HepG2 (cell line): ENCODE measurements around the gene PDE1C. TPM values are rescaled to one million over a fixed set of nuclear protein-coding genes. Genes with fewer than 3 reads are reported as not detected.

Experiments used
- ATAC-seq: fragments of 200-7000 bp; cut with Tn5 transposase; 3 replicates; pipeline ENCODE4 v1.9.1; 2020; ENCODE audit warnings: mild to moderate bottlenecking, moderate library complexity
- BruUV-seq: library from RNA; stranded (reverse); fragments of 400-500 nt; replicated peaks from 2 replicates; lab custom pipeline; 2021; lab: Mats Ljungman, UMichigan
- CTCF ChIA-PET: fragments of 300-600 bp; formaldehyde crosslinking; extraction: SDS; loops from one replicate; lab custom pipeline; 2021; ENCODE audit warnings: low total read pairs, inconsistent platforms, low intra/inter-chr PET ratio; lab: Yijun Ruan, JAX
- POLR2A ChIA-PET: fragments of 350-600 bp; sonication (Branson Sonifier 250); formaldehyde crosslinking; loops from one replicate; lab custom pipeline; 2020; ENCODE audit warnings: antibody characterized with exemption, inconsistent platforms; lab: Yijun Ruan, JAX
- DNase-seq: peaks from one replicate; pipeline ENCODE4 v3.0.0-alpha.2; 2015; ENCODE audit warnings: low spot score
- FAIRE-seq: peaks from 3 replicates; lab custom pipeline; 2011; peaks lifted over from hg19 to GRCh38; lab: Jason Lieb, UNC
- H2AFZ ChIP-seq: one replicate; pipeline ENCODE4 v1.6.1; 2011; ENCODE audit warnings: low read length, inconsistent platforms
- H3K27ac ChIP-seq: fragments of 300-600 bp; 3 replicates; pipeline ENCODE4 v1.8.0; 2011; ENCODE audit warnings: mixed run types, mild to moderate bottlenecking, mixed read lengths, low read length, inconsistent platforms; ENCODE audit not compliant: insufficient read depth; ENCODE audit errors: extremely low read length
- H3K27me3 ChIP-seq, 2 experiments: fragments of 200-600 bp in 1 of 2; 2 replicates in 1 of 2; 3 replicates in 1 of 2; pipeline versions ENCODE4 v1.6.0 to v1.8.0; 2011; ENCODE audit warnings: low read length in 2 of 2, mild to moderate bottlenecking in 2 of 2, moderate library complexity in 2 of 2, inconsistent platforms in 1 of 2; ENCODE audit not compliant: insufficient read depth in 2 of 2, control insufficient read depth in 1 of 2
- H3K36me3 ChIP-seq, 2 experiments: fragments of 200-600 bp in 1 of 2; replicated peaks in 1 of 2; 2 replicates in 1 of 2; 3 replicates in 1 of 2; pipeline versions ENCODE4 v1.5.1 to v1.8.0; 2011; ENCODE audit warnings: low read length in 2 of 2, inconsistent platforms in 1 of 2; ENCODE audit not compliant: insufficient read depth in 2 of 2, control insufficient read depth in 1 of 2
- H3K4me1 ChIP-seq: 2 replicates; pipeline ENCODE4 v1.5.1; 2012; ENCODE audit warnings: low read length, inconsistent platforms; ENCODE audit not compliant: insufficient read depth
- H3K4me2 ChIP-seq: 2 replicates; pipeline ENCODE4 v1.6.0; 2011; ENCODE audit warnings: low read depth, low read length, inconsistent platforms
- H3K4me3 ChIP-seq, 3 experiments: fragments of 200-600 bp in 1 of 3; sonication (generic), shearing (Covaris generic) in 1 of 3; replicated peaks in 1 of 3; 2 replicates each; pipeline ENCODE4 v1.5.1; 2011 to 2016; ENCODE audit warnings: low read length in 3 of 3, inconsistent platforms in 2 of 3, low read depth in 2 of 3, mild to moderate bottlenecking in 2 of 3, control low read depth in 1 of 3, mixed read lengths in 1 of 3; ENCODE audit not compliant: insufficient read depth in 1 of 3
- H3K79me2 ChIP-seq: one replicate; pipeline ENCODE4 v1.6.1; 2011; ENCODE audit warnings: low read length, inconsistent platforms; ENCODE audit not compliant: insufficient read depth
- H3K9ac ChIP-seq: 2 replicates; pipeline ENCODE4 v1.6.0; 2011; ENCODE audit warnings: mild to moderate bottlenecking, low read depth, low read length, inconsistent platforms; ENCODE audit not compliant: insufficient read depth
- H3K9me3 ChIP-seq: 2 replicates; pipeline ENCODE4 v1.5.1; 2012; ENCODE audit warnings: mild to moderate bottlenecking, low read length
- H4K20me1 ChIP-seq: 2 replicates; pipeline ENCODE4 v1.6.0; 2011; ENCODE audit warnings: inconsistent platforms, mild to moderate bottlenecking, low read length, moderate library complexity; ENCODE audit not compliant: insufficient read depth
- ARNTL ChIP-seq: sonication (generic); formaldehyde crosslinking; IDR thresholded peaks from 2 replicates; pipeline ENCODE4 v1.4.0; 2020; ENCODE audit warnings: mild to moderate bottlenecking, missing genetic modification reagents
- BHLHE40 ChIP-seq: IDR thresholded peaks from 2 replicates; pipeline ENCODE4 v1.6.1; 2011; ENCODE audit warnings: low read length, improper control_type of control experiment
- CEBPG ChIP-seq: IDR thresholded peaks from 2 replicates; pipeline ENCODE4 v1.6.1; 2016
- CREB1 ChIP-seq, 2 experiments: fragments of 450-650 bp in 1 of 2; IDR thresholded peaks; 2 replicates each; pipeline ENCODE4 v1.6.1; 2016 to 2017; ENCODE audit warnings: control low read depth in 1 of 2, mild to moderate bottlenecking in 1 of 2, missing compliant biosample characterization in 1 of 2, missing genetic modification characterization in 1 of 2
- RELA ChIP-seq: sonication (generic); formaldehyde crosslinking; IDR thresholded peaks from 2 replicates; pipeline ENCODE4 v1.4.0; 2020; ENCODE audit warnings: missing genetic modification reagents
- RFX5 ChIP-seq: IDR thresholded peaks from 2 replicates; pipeline ENCODE4 v1.6.1; 2011; ENCODE audit warnings: low read depth, low read length, improper control_type of control experiment
- TBX2 ChIP-seq: sonication (generic); formaldehyde crosslinking; IDR thresholded peaks from 2 replicates; pipeline ENCODE4 v1.5.0; 2020; ENCODE audit warnings: missing genetic modification reagents, mild to moderate bottlenecking, borderline replicate concordance
- WGBS: methylation state at CpG from one replicate; pipeline ENCODE4 v1.1.6; 2017; ENCODE audit warnings: low lambda C conversion rate; 5-methylcytosine and 5-hydroxymethylcytosine counted together
- in situ Hi-C: cut with HindIII; loops from 2 replicates; pipeline ENCODE4 v1.10.0; 2017; ENCODE audit warnings: low pct_unique_long_range_greater_than_20kb; ENCODE audit not compliant: extremely low pct_ligation_motif_present
- intact Hi-C: fragments of 100-400 bp; cut with micrococcal nuclease; formaldehyde crosslinking; loops from one replicate; pipeline ENCODE4 v1.10.0; 2022; ENCODE audit not compliant: unreplicated experiment
- polyA plus RNA-seq, 8 experiments: library from polyadenylated mRNA; depleted of rRNA in 3 of 8; stranded (reverse) in 7 of 8; unstranded in 1 of 8; fragments of >200 nt; fragmentation: Illumina TruSeq in 4 of 8; extraction: Trizol in 4 of 8; gene quantifications; 2 replicates each; pipeline versions ENCODE4 v1.2.1 to v1.2.3, GENCODE V29; 2011 to 2016; ENCODE audit warnings: low read depth in 4 of 8, missing spikeins in 1 of 8, mixed read lengths in 1 of 8; ENCODE audit not compliant: insufficient read depth in 1 of 8
- total RNA-seq, 5 experiments: library from RNA; depleted of rRNA; stranded (reverse); fragments of >200 nt; fragmentation: Illumina TruSeq; extraction: Trizol; gene quantifications; 2 replicates each; pipeline ENCODE4 v1.2.3, GENCODE V29; 2016; ENCODE audit warnings: low read depth in 1 of 5
- TF ChIP-seq, protein P1 (sequence below): sonication (generic); formaldehyde crosslinking; IDR thresholded peaks from 2 replicates; pipeline ENCODE4 v1.4.0; 2020; ENCODE audit warnings: missing genetic modification reagents, borderline replicate concordance

PDE1C gene
- total and polyA plus RNA-seq, 2 of the 13 experiments (the other 11 are each of a cell fraction or from before 2014, with no cell fraction given): not detected

DNA sequence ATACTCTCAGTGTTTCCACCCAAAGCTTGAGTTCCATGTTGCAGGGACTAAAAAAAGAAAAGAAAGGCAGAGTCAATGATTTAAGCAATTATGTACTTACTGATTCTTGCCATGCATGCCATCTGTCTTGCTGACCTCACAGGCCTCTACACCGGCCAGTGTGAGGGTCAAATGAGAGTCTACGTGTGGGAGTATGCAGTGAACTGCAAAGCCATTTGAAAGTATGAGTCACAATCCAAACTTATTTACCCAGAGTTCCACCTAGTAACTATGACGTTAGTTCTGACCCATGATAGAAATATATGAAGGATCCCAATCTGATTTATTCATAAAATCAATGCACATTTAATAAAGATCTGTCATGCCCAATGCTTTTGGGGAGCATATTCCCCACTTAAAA, 26.5 kb downstream of the PDE1C start:
- TF ChIP-seq BHLHE40 (no peak), CREB1 (IDR thresholded peaks at IDR 0.05) (peak; percentile 53; the same call in 1 of the 2 replicates), CREB1 (CRISPR knock-in tag; IDR thresholded peaks at IDR 0.05) (no peak), ARNTL (no peak), RFX5 (peak; percentile 74), TBX2 (CRISPR knock-in tag) (no peak)
- FAIRE-seq: no peak
- H3K4me3 ChIP-seq: no peak overlapping the region
- H4K20me1 ChIP-seq: no peaks in the 10 kb centered on the region
- no TSS peak for BruUV-seq
- H3K9me3 ChIP-seq: no peaks in the 10 kb centered on the region
- intact Hi-C loops: no loop called here
- no peaks in the 10 kb centered on the region for H3K27me3 ChIP-seq
- WGBS: 0% methylated on average over 3 of the region's 3 CpGs
- no peak overlapping the region for H3K27ac ChIP-seq
- no peak overlapping the region for H2AFZ ChIP-seq
- no peak for DNase-seq
- no peaks in the 10 kb centered on the region for H3K4me1 ChIP-seq
- in situ Hi-C loops: no loop called here
- no peaks in the 10 kb centered on the region for H3K79me2 ChIP-seq
- ATAC-seq: no peak
- H3K36me3 ChIP-seq: no peaks in the 10 kb centered on the region
- no peak overlapping the region for H3K4me2 ChIP-seq
- POLR2A ChIA-PET: no interaction called here
- CTCF ChIA-PET: no interaction called here
- no peak overlapping the region for H3K9ac ChIP-seq

DNA sequence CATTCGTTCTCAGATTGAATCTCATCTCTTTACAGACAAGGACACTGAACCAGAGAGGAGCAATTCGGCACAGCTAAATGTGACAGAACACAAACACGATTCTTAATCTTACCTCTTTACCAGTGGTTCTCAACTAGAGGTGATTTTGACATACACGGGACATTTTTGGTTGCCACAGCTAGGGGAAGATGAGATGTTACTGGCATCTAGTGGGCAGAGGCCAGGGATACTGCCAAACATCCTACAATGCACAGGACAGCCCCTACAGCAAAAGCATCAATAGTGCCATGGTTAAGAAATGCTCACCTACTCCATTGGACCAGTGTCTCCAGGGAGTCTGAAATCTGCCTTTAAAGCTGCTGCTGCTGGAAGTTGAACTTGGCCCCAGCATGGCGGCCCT, 27.3 kb downstream of the PDE1C start:
- CTCF ChIA-PET: no interaction called here
- Histone ChIP-seq H3K4me3 (no peak overlapping the region), H3K9me3 (no peaks in the 10 kb centered on the region), H3K9ac (no peak overlapping the region), H3K4me1 (no peaks in the 10 kb centered on the region), H3K79me2 (no peaks in the 10 kb centered on the region), H3K4me2 (no peak overlapping the region), H3K27me3 (no peaks in the 10 kb centered on the region), H3K36me3 (no peaks in the 10 kb centered on the region), H2AFZ (no peak overlapping the region), H3K27ac (no peak overlapping the region), H4K20me1 (no peaks in the 10 kb centered on the region)
- FAIRE-seq: no peak
- BruUV-seq: no TSS peak
- WGBS: 2% methylated on average over 5 of the region's 5 CpGs
- no peak for DNase-seq
- POLR2A ChIA-PET: no interaction called here
- intact Hi-C loops: no loop called here
- TF ChIP-seq RELA (CRISPR knock-in tag): no peak
- TF ChIP-seq, protein P1, sequence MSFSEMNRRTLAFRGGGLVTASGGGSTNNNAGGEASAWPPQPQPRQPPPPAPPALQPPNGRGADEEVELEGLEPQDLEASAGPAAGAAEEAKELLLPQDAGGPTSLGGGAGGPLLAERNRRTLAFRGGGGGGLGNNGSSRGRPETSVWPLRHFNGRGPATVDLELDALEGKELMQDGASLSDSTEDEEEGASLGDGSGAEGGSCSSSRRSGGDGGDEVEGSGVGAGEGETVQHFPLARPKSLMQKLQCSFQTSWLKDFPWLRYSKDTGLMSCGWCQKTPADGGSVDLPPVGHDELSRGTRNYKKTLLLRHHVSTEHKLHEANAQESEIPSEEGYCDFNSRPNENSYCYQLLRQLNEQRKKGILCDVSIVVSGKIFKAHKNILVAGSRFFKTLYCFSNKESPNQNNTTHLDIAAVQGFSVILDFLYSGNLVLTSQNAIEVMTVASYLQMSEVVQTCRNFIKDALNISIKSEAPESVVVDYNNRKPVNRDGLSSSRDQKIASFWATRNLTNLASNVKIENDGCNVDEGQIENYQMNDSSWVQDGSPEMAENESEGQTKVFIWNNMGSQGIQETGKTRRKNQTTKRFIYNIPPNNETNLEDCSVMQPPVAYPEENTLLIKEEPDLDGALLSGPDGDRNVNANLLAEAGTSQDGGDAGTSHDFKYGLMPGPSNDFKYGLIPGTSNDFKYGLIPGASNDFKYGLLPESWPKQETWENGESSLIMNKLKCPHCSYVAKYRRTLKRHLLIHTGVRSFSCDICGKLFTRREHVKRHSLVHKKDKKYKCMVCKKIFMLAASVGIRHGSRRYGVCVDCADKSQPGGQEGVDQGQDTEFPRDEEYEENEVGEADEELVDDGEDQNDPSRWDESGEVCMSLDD (CRISPR knock-in tag): no peak
- TF ChIP-seq CEBPG (CRISPR knock-in tag): no peak
- no peak for ATAC-seq
- in situ Hi-C loops: no loop called here
